T47D (cell line): ENCODE results near the gene GLI3.

Experiments
- DNase-seq, 2 experiments: peaks; one replicate each; pipeline versions ENCODE4 v3.0.0 to v3.0.0-alpha.2; 2011 to 2012; ENCODE audit warnings: low read depth in 1 of 2, low spot score in 1 of 2
- JUND ChIP-seq: IDR thresholded peaks from 2 replicates; pipeline ENCODE4 v1.6.1; 2012; ENCODE audit warnings: low read depth
- in situ Hi-C: cut with HindIII; loops from 2 replicates; pipeline ENCODE4 v1.10.0; 2016; ENCODE audit warnings: low sequenced_read_pairs, low pct_unique_long_range_greater_than_20kb

Gene GLI3

DNA sequence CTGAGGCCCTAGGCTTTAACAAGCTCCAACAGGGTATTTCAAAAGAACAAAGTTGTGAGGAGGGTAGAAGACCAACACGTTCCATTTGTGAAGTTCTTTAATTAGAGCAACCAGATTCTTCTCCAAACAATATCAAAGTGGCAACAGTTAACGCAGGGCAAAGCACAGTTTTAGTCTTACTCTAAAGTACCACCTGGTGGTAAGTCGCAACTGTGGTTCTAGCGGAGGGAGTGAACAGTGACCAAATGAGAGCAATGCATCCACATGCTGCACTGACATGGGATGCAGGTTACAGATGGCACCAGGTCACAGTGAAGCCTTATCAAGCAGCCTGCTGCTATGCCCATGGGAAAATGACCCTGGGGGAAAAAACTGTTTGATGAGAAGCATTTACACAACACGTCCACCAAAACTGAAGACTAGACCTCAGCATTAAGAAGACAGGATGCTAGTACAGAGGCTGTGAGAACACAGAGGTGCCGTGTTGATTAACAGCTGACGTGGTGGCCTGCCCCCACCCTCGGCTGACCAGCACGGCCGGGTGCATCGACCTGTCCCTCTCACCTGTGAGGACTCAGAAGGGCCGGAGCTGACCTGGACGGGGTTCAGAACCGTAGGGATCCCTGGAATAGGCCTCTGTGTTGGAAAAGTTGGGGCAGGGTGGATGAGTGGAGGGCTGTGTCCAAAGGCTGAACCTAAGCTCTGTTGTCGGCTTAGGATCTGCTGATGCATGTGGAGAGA lies 211.2 kb downstream of the GLI3 start:
- DNase-seq: no peak
- TF ChIP-seq JUND: no peak
- in situ Hi-C loops: no loop called here

- in situ Hi-C loops: no loop called here
- no peak for TF ChIP-seq JUND
- DNase-seq: peak in 1 of 2 experiments; percentile 70
Observed at GRCh38 chr7:42024537-42024936, 212.5 kb downstream of the GLI3 start.

- in situ Hi-C loops: no loop called here
- no peak for DNase-seq
- TF ChIP-seq JUND: no peak
Observed at GRCh38 chr7:42023262-42023661, 213.7 kb downstream of the GLI3 start.

DNA sequence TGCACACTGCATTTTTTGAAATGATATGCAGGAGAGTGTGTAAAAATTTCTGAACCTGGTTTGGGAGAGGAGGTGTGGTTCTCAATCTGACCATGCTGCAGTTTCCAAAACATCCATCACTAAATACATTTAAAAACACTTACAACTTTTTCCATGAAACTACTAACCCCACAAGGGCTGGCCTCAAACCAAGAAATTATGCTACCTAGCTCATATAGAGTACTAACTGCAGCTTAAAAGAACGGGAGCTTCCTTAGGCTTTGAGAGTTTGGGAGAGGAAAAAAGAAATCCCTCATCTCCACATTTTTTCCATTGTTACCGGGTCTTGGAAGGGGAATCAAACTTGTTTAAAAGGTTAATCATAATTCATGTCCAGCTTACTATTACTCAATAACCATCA lies 214.2 kb downstream of the GLI3 start:
- TF ChIP-seq JUND: no peak
- no peak for DNase-seq
- in situ Hi-C loops: no loop called here

- TF ChIP-seq JUND: no peak
- in situ Hi-C loops: no loop called here
Observed at GRCh38 chr7:42022056-42022455, 215.0 kb downstream of the GLI3 start.

DNA sequence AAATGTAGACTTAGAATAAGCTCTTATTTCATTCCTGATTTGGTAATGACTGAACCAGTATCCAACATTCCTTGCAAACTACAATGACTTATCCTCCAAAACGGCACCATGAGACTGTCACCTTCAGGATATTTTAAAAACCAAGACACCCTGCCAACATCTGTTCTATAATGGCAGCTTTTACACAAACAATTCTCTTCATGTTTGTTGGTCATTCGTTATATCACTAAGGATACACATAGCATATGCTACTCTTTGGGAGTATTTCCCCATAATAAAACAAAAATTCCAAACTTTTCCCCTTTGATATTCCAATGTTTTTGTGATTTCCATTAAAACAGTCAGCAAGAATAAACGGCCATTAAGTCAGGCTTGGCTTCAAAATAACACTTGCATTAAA lies 215.4 kb downstream of the GLI3 start:
- no peak for TF ChIP-seq JUND
- in situ Hi-C loops: no loop called here
- no peak for DNase-seq

More at GRCh38 chr7:42022056-42022455, 215.0 kb downstream of the GLI3 start:
- DNase-seq: no peak

GRCh38 chr7:42020061-42020460 lies 216.9 kb downstream of the GLI3 start:
- in situ Hi-C loops: no loop called here
- DNase-seq: no peak
- no peak for TF ChIP-seq JUND

- TF ChIP-seq JUND: no peak
- in situ Hi-C loops: no loop called here
- no peak for DNase-seq
Observed at GRCh38 chr7:42017349-42017986, 219.5 kb downstream of the GLI3 start.

DNA sequence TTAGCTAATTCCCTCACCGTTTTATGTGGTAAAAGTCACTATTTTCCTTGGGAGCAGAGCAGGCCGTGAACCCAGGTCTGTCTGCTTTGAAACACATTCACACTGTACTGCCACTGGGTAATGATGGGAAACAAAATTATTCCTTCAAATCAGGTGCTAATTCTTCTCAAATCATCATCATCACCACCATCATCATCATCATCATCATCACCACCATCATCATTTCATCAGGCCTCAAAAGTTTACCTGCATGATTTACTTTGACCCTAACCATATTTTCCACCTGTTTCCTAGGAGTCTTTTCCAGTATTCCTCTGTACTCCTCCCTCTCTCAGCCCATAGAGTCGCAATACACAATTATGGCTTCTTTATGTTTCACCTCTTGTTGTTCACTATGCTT lies 220.5 kb downstream of the GLI3 start:
- in situ Hi-C loops: no loop called here
- no peak for TF ChIP-seq JUND
- DNase-seq: no peak

DNA sequence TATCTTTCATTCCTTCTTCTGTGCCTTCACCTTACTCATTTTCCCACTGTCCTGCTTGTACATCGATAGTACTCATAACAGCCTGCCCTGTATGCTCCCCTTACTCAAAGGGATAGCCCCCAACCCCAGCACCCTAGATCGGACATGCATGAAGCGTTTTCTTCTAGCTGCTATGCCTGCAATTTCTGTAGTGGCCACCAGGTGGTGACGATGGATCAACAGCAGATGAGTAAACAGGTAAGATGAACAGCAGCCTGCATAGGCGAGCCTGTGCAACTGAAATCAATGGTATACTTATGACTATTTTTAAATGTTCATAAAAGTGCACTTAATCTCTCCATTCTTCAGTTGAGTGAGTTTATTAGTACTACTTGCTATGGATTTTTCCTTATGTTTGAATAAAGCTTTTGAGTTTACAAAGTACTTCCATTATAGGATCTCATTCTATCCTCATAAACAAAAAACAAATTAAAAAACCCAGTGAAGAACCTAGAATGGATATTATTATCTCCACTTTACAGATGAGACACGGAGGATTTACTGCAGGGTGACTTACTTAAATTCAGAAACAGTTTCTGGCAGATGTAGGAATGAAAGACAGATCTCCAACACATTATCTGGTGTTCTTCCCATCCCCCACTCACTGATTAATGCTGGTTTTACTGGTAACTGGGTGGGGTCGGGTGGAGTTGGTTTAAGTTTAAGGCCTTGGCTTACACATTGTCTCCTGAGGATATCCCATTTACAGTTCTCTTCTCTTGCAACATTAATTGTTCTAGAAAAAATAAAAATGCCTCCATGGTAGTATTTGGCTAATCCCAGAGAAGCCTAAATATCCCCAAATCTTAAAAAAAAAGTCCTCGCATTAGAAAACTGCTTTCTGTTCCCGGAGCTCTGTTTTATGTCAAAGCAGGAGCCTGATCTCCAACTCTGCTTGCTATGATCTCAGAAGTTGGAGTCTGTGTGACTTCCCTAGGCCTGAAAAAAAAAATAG lies 222.1 kb downstream of the GLI3 start:
- peak in 1 of 2 experiments; percentile 37 for DNase-seq
- TF ChIP-seq JUND: no peak
- in situ Hi-C loops: no loop called here

GRCh38 chr7:42012786-42013360 lies 224.1 kb downstream of the GLI3 start:
- no peak for TF ChIP-seq JUND
- in situ Hi-C loops: no loop called here
- no peak for DNase-seq

- in situ Hi-C loops: no loop called here
- no peak for DNase-seq
- TF ChIP-seq JUND: no peak
Observed at GRCh38 chr7:42012313-42012712, 224.7 kb downstream of the GLI3 start.
